GM18499 (cell line): ENCODE results near the gene ITGA11.

Source experiments
- ATAC-seq: cut with Tn5 transposase; IDR thresholded peaks from one replicate; pipeline ENCODE4 v1.9.1; 2021; ENCODE audit warnings: moderate number of reproducible peaks; ENCODE audit not compliant: insufficient read depth, unreplicated experiment

ITGA11 gene

GRCh38 chr15:68365140-68365745, 66.7 kb downstream of the ITGA11 start:
- no peak for ATAC-seq

- no peak for ATAC-seq
Measured at GRCh38 chr15:68364660-68365035, 67.3 kb downstream of the ITGA11 start.

- no peak for ATAC-seq
Measured at GRCh38 chr15:68364028-68364659, 67.8 kb downstream of the ITGA11 start.

GRCh38 chr15:68363353-68363752, 68.6 kb downstream of the ITGA11 start:
- ATAC-seq = no peak

GRCh38 chr15:68362537-68363126, 69.3 kb downstream of the ITGA11 start:
- ATAC-seq = no peak

GRCh38 chr15:68360721-68361120, 71.2 kb downstream of the ITGA11 start:
- ATAC-seq = no peak

GRCh38 chr15:68356778-68357177, 75.2 kb downstream of the ITGA11 start:
- ATAC-seq = no peak

- no peak for ATAC-seq
Measured at GRCh38 chr15:68354923-68355322, 77.0 kb downstream of the ITGA11 start.

- no peak for ATAC-seq
Measured at GRCh38 chr15:68354268-68354667, 77.7 kb downstream of the ITGA11 start.

GRCh38 chr15:68353421-68354135, 78.4 kb downstream of the ITGA11 start:
- no peak for ATAC-seq

GRCh38 chr15:68352401-68353062, 79.4 kb downstream of the ITGA11 start:
- no peak for ATAC-seq

GRCh38 chr15:68349151-68349550, 82.8 kb downstream of the ITGA11 start:
- ATAC-seq = no peak

GRCh38 chr15:68348606-68349005, 83.4 kb downstream of the ITGA11 start:
- ATAC-seq = no peak

- ATAC-seq = no peak
Measured at GRCh38 chr15:68348081-68348480, 83.9 kb downstream of the ITGA11 start.

GRCh38 chr15:68347392-68347791, 84.6 kb downstream of the ITGA11 start:
- ATAC-seq = no peak

- no peak for ATAC-seq
Measured at GRCh38 chr15:68346979-68347378, 85.0 kb downstream of the ITGA11 start.

GRCh38 chr15:68345481-68345880, 86.5 kb downstream of the ITGA11 start:
- ATAC-seq = no peak

- ATAC-seq = no peak
Measured at GRCh38 chr15:68344600-68344999, 87.4 kb downstream of the ITGA11 start.

- no peak for ATAC-seq
Measured at GRCh38 chr15:68343579-68344225, 88.3 kb downstream of the ITGA11 start.
